Stomach smooth muscle (tissue), 2 donors: ENCODE results near the gene HSBP1L1.

ENCODE experiments used
- H3K27ac ChIP-seq: one replicate; pipeline ENCODE4 v1.7.0; 2013; ENCODE audit warnings: mild to moderate bottlenecking, low read length, inconsistent platforms
- H3K27me3 ChIP-seq, 2 donors: one replicate each; pipeline ENCODE4 v1.7.0; 2013; ENCODE audit warnings: low read length in 2 of 2; ENCODE audit not compliant: insufficient read depth in 2 of 2, control insufficient read depth in 1 of 2
- H3K36me3 ChIP-seq, 2 donors: one replicate each; pipeline ENCODE4 v1.7.0; 2013; ENCODE audit warnings: low read length in 2 of 2; ENCODE audit not compliant: control insufficient read depth in 2 of 2, insufficient read depth in 2 of 2
- H3K4me1 ChIP-seq: one replicate; pipeline ENCODE4 v1.7.0; 2013; ENCODE audit warnings: low read length; ENCODE audit not compliant: control insufficient read depth, insufficient read depth
- H3K4me3 ChIP-seq, 2 donors: one replicate each; pipeline ENCODE4 v1.7.0; 2013; ENCODE audit warnings: low read length in 2 of 2
- H3K9ac ChIP-seq, 2 donors: one replicate each; pipeline ENCODE4 v1.7.0; 2013; ENCODE audit warnings: low read length in 2 of 2, mild to moderate bottlenecking in 1 of 2
- H3K9me3 ChIP-seq, 2 donors: one replicate each; pipeline ENCODE4 v1.7.0; 2013; ENCODE audit warnings: low read length in 2 of 2; ENCODE audit not compliant: control insufficient read depth in 2 of 2
- donor health status: healthy.
- donor health status: Pancreatic carcinoma.

The HSBP1L1 gene

GRCh38 chr18:79922971-79923411, 41.5 kb upstream of the HSBP1L1 start:
- H3K27ac ChIP-seq: no peak overlapping the region
- peaks cover 0 to 9% of the 10 kb centered on the region in 2 donors for H3K36me3 ChIP-seq
- H3K4me1 ChIP-seq: peaks cover 9% of the 10 kb centered on the region
- H3K4me3 ChIP-seq: no peak overlapping the region
- H3K27me3 ChIP-seq: no peaks in the 10 kb centered on the region
- no peak overlapping the region for H3K9ac ChIP-seq
- no peaks in the 10 kb centered on the region for H3K9me3 ChIP-seq

- Histone ChIP-seq H3K4me1 (peaks cover 9% of the 10 kb centered on the region), H3K36me3 (peaks cover under 1 to 10% of the 10 kb centered on the region in 2 donors), H3K9me3 (peaks cover 0 to 5% of the 10 kb centered on the region in 2 donors), H3K27me3 (no peaks in the 10 kb centered on the region), H3K4me3 (no peak overlapping the region), H3K9ac (no peak overlapping the region), H3K27ac (no peak overlapping the region)
Measured at GRCh38 chr18:79923896-79924585, 40.4 kb upstream of the HSBP1L1 start.

- Histone ChIP-seq H3K9ac (no peak overlapping the region), H3K4me1 (peaks cover 9% of the 10 kb centered on the region), H3K27me3 (no peaks in the 10 kb centered on the region), H3K36me3 (peaks cover 8 to 11% of the 10 kb centered on the region in 2 donors), H3K9me3 (peaks cover 2 to 14% of the 10 kb centered on the region in 2 donors), H3K27ac (no peak overlapping the region), H3K4me3 (peak overlapping the region in 1 of 2 donors; percentile 8)
Measured at GRCh38 chr18:79924814-79925731, 39.4 kb upstream of the HSBP1L1 start.

GRCh38 chr18:79926306-79926705, 38.1 kb upstream of the HSBP1L1 start:
- Histone ChIP-seq H3K9ac (no peak overlapping the region), H3K27me3 (no peaks in the 10 kb centered on the region), H3K4me1 (peaks cover 9% of the 10 kb centered on the region), H3K36me3 (peaks cover 8 to 11% of the 10 kb centered on the region in 2 donors), H3K4me3 (no peak overlapping the region), H3K27ac (no peak overlapping the region), H3K9me3 (peaks cover 2 to 14% of the 10 kb centered on the region in 2 donors)

GRCh38 chr18:79926715-79927606, 37.5 kb upstream of the HSBP1L1 start:
- Histone ChIP-seq H3K36me3 (peaks cover 8 to 10% of the 10 kb centered on the region in 2 donors), H3K9ac (no peak overlapping the region), H3K9me3 (peaks cover 2 to 14% of the 10 kb centered on the region in 2 donors)

GRCh38 chr18:79927607-79928562, 36.6 kb upstream of the HSBP1L1 start:
- H3K4me1 ChIP-seq: peaks cover 9% of the 10 kb centered on the region
- H3K27ac ChIP-seq: no peak overlapping the region
- no peaks in the 10 kb centered on the region for H3K27me3 ChIP-seq
- no peak overlapping the region for H3K4me3 ChIP-seq
- peaks cover 8 to 10% of the 10 kb centered on the region in 2 donors for H3K36me3 ChIP-seq
- H3K9ac ChIP-seq: no peak overlapping the region
- H3K9me3 ChIP-seq: peaks cover 2 to 14% of the 10 kb centered on the region in 2 donors

More at GRCh38 chr18:79926715-79927606, 37.5 kb upstream of the HSBP1L1 start:
- H3K4me1 ChIP-seq: peaks cover 9% of the 10 kb centered on the region
- H3K27me3 ChIP-seq: no peaks in the 10 kb centered on the region
- no peak overlapping the region for H3K27ac ChIP-seq
- no peak overlapping the region for H3K4me3 ChIP-seq

- H3K4me1 ChIP-seq: peaks cover 9% of the 10 kb centered on the region
- peaks cover 10% of the 10 kb centered on the region in 2 donors for H3K36me3 ChIP-seq
- H3K9ac ChIP-seq: no peak overlapping the region
- H3K4me3 ChIP-seq: no peak overlapping the region
- peaks cover 2 to 18% of the 10 kb centered on the region in 2 donors for H3K9me3 ChIP-seq
- no peaks in the 10 kb centered on the region for H3K27me3 ChIP-seq
- H3K27ac ChIP-seq: no peak overlapping the region
Measured at GRCh38 chr18:79928563-79928960, 35.9 kb upstream of the HSBP1L1 start.

- Histone ChIP-seq H3K4me1 (peaks cover 4% of the 10 kb centered on the region), H3K9me3 (peaks cover 2 to 20% of the 10 kb centered on the region in 2 donors), H3K27me3 (no peaks in the 10 kb centered on the region), H3K27ac (no peak overlapping the region), H3K4me3 (no peak overlapping the region), H3K9ac (no peak overlapping the region), H3K36me3 (peaks cover 12% of the 10 kb centered on the region in 2 donors)
Measured at GRCh38 chr18:79930020-79930642, 34.3 kb upstream of the HSBP1L1 start.

GRCh38 chr18:79931475-79931874, 33.0 kb upstream of the HSBP1L1 start:
- H3K4me3 ChIP-seq: no peak overlapping the region
- no peak overlapping the region for H3K9ac ChIP-seq
- no peaks in the 10 kb centered on the region for H3K27me3 ChIP-seq
- peaks cover 2 to 20% of the 10 kb centered on the region in 2 donors for H3K9me3 ChIP-seq
- H3K27ac ChIP-seq: no peak overlapping the region
- H3K4me1 ChIP-seq: no peaks in the 10 kb centered on the region
- peaks cover 13 to 17% of the 10 kb centered on the region in 2 donors for H3K36me3 ChIP-seq
